ENCODE measurements around the gene SPRR5.

Gene SPRR5

GRCh38 chr1:152946651-152947256 is at the start of gene SPRR5:
Gene SPRR5, plus strand, starts transcription at chr1:152947206. Its CDS starts 1,349 bp downstream, at chr1:152948555.
- DNase-seq = no peak

- DNase-seq = no peak
These were observed 48.0 kb upstream of the SPRR5 start for GRCh38 chr1:152899027-152899426.

- no peak for DNase-seq
These were observed 47.1 kb upstream of the SPRR5 start for GRCh38 chr1:152899883-152900282.

GRCh38 chr1:152901631-152902030 is 45.4 kb upstream of the SPRR5 start:
- DNase-seq = no peak

GRCh38 chr1:152902636-152903035 is 44.4 kb upstream of the SPRR5 start:
- no peak for DNase-seq

GRCh38 chr1:152904688-152905440 is 42.1 kb upstream of the SPRR5 start:
- DNase-seq = no peak

- no peak for DNase-seq
These were observed 40.9 kb upstream of the SPRR5 start for GRCh38 chr1:152906023-152906565.

GRCh38 chr1:152907686-152908601 is 39.1 kb upstream of the SPRR5 start, which contains the start of gene IVL:
Gene IVL, plus strand, starts transcription at chr1:152908546. Its CDS starts 1,252 bp downstream, at chr1:152909798.
- no peak for DNase-seq

GRCh38 chr1:152909206-152909605 is 37.8 kb upstream of the SPRR5 start:
- no peak for DNase-seq

GRCh38 chr1:152912471-152912870 is 34.5 kb upstream of the SPRR5 start:
- DNase-seq = no peak

- DNase-seq = no peak
These were observed 34.1 kb upstream of the SPRR5 start for GRCh38 chr1:152912900-152913299.

GRCh38 chr1:152917794-152918193 is 29.2 kb upstream of the SPRR5 start:
- peak; percentile 7 for DNase-seq

GRCh38 chr1:152919071-152919470 is 27.9 kb upstream of the SPRR5 start:
- no peak for DNase-seq

- DNase-seq = no peak
These were observed 22.8 kb upstream of the SPRR5 start for GRCh38 chr1:152924191-152924590.

- DNase-seq = no peak
These were observed 20.9 kb upstream of the SPRR5 start for GRCh38 chr1:152926091-152926490.

GRCh38 chr1:152928671-152929070 is 18.3 kb upstream of the SPRR5 start:
- no peak for DNase-seq

- DNase-seq = no peak
These were observed 14.7 kb upstream of the SPRR5 start for GRCh38 chr1:152932170-152932811.

GRCh38 chr1:152933196-152933595 is 13.8 kb upstream of the SPRR5 start:
- no peak for DNase-seq

GRCh38 chr1:152940614-152941013 is 6.4 kb upstream of the SPRR5 start:
- DNase-seq = no peak

- DNase-seq = no peak
These were observed 5.8 kb upstream of the SPRR5 start for GRCh38 chr1:152941037-152941711.

- no peak for DNase-seq
These were observed 4.8 kb upstream of the SPRR5 start for GRCh38 chr1:152942161-152942560.

GRCh38 chr1:152946248-152946647 is 758 bp upstream of the SPRR5 start:
- DNase-seq = no peak
